Measurements from ENCODE around the gene NUMB.

The NUMB gene

DNA sequence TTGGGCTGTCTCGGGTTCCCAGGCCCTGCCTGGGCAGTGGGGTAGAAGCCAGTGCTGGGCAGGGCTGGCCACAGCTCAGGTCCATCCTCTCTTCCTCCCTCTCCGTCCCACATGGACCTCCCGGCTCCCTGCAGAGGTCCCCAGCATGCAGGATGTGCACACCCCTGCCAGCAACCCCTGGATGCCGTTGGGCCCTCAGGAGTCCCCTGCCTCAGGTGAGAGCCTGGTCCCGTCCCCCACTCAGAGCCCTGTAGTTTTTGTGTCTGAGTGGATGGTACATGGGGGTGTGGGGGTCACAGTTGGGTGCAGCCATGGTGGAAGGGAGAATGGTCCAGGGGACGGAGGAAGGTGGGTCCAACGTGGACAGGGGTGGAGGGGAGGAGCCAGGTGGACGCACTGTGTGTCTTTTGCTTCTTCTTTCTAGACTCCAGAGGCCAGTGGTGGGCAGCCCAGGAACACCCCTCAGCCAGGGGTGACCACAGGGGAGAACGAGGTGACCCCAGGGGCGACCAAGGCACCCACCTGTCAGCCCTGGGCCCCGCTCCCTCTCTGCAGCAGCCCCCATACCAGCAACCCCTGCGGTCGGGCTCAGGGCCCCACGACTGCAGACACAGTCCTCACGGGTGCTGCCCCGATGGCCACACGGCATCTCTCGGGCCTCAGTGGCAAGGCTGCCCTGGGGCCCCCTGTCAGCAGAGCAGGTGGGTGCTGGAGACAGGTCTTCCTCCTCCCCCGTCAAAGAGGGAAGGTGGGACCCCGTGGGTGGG is 199.3 kb downstream of the NUMB start:
- H3K4me3 ChIP-seq (ENCODE audit: low read depth, low read length), result no peak overlapping the region
- TF ChIP-seq, protein P1, sequence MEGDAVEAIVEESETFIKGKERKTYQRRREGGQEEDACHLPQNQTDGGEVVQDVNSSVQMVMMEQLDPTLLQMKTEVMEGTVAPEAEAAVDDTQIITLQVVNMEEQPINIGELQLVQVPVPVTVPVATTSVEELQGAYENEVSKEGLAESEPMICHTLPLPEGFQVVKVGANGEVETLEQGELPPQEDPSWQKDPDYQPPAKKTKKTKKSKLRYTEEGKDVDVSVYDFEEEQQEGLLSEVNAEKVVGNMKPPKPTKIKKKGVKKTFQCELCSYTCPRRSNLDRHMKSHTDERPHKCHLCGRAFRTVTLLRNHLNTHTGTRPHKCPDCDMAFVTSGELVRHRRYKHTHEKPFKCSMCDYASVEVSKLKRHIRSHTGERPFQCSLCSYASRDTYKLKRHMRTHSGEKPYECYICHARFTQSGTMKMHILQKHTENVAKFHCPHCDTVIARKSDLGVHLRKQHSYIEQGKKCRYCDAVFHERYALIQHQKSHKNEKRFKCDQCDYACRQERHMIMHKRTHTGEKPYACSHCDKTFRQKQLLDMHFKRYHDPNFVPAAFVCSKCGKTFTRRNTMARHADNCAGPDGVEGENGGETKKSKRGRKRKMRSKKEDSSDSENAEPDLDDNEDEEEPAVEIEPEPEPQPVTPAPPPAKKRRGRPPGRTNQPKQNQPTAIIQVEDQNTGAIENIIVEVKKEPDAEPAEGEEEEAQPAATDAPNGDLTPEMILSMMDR (IDR thresholded peaks at IDR 0.05; ENCODE audit: low read depth, low read length, missing control alignments), result no peak
- in situ Hi-C loops (cut with HindIII; ENCODE audit: low sequenced_read_pairs), result no loop called here
- no peak for DNase-seq (ENCODE audit: low read depth)

DNA sequence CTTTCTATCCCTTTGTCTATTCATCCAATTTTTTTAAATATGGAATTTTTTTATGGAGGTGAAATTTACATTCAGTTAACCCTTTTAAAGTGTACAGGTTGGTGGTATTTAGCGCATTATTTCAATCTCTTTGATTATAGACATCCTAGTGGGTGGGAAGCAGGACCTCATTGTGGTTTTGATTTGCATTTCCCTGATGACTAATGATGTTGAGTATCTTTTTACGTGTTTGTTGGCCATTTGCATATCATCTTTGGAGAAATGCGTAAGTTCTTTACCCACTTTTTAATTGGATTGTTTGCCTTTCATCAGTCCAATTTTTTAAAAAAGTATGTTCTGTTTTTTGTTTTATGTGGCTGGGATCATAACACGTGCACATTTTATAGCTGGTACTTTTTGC is 200.3 kb downstream of the NUMB start:
- DNase-seq (ENCODE audit: low read depth), result no peak
- TF ChIP-seq, protein P1 (IDR thresholded peaks at IDR 0.05; ENCODE audit: low read depth, low read length, missing control alignments), result no peak
- H3K4me3 ChIP-seq (ENCODE audit: low read depth, low read length), result no peak overlapping the region
- in situ Hi-C loops (cut with HindIII; ENCODE audit: low sequenced_read_pairs), result no loop called here

DNA sequence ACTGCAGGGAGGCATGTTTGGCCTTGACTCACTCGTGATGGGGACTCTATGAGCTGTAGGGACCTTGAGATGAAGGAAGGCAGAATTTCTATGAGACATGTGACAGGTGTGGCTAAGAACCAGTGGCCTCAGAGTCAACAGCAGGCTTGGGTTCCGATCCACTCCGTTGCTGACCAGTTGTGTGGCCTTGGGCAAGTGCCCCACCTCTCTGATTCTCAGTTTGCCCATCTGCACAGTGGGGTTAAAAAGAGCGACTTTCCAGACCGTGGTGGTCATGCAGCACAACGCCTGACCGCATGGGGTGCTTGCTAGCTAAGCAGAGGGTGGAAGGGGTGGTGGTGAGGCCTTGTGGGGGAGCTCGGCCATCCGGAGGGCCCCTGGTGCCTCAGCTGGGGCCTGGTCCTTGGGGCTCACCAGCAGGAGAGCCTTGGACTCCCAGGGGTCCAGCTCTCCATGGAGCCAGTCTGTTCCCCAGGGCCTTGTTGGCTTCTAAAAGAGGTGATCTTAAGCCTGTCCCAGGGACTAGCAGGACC is 202.6 kb downstream of the NUMB start:
- in situ Hi-C loops (cut with HindIII; ENCODE audit: low sequenced_read_pairs), result no loop called here
- H3K4me3 ChIP-seq (ENCODE audit: low read depth, low read length), result no peak overlapping the region
- TF ChIP-seq, protein P1 (IDR thresholded peaks at IDR 0.05; ENCODE audit: low read depth, low read length, missing control alignments), result no peak
- no peak for DNase-seq (ENCODE audit: low read depth)

DNA sequence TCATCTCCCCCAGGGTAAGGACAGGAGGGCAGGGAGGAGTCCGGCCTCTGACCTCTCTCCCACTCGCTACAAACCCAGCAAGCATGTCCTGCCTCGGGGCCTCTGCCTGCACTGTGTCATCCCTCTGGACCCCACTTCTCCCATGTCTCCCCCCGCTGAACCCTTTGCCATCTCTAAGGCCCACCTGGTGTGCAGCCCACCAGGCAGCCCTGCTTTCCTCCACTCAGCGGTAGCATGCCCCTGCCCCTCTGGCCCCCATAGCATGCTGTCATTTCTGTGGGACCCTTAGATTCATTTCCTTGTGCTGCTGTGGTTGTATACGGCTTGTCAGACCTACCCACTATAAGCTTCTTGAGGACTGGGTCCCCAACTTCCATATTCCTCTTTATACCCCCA is 203.3 kb downstream of the NUMB start:
- no peak for DNase-seq (ENCODE audit: low read depth)
- in situ Hi-C loops (cut with HindIII; ENCODE audit: low sequenced_read_pairs), result no loop called here
- TF ChIP-seq, protein P1 (IDR thresholded peaks at IDR 0.05; ENCODE audit: low read depth, low read length, missing control alignments), result no peak

DNA sequence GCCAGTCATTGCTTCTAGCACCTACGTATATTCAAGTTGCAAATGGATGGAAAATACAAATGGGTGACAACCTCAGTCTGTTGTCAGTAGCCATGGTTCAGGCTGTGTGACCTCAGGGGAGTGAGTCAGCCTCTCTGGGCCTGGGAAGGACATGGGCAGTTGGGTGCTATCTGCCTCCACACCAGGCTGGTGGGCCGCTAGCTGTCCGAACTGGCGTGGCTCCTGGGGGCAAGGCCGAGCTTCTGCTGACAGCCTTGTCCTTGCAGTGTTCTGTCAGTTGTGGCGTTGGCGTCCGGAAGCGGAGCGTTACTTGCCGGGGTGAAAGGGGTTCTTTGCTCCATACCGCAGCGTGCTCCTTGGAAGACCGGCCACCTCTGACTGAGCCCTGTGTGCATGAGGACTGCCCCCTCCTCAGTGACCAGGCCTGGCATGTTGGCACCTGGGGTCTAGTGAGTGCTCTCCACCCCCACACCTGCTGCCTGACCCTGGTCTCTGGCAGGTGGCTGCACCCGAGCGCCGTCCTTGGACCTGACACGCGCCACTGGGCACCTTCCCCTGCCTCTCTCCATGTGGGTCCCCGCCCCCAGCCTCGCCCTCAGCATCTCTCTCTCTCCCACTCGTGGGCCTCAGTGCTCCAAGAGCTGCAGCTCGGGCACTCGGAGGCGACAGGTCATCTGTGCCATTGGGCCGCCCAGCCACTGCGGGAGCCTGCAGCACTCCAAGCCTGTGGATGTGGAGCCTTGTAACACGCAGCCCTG is 203.9 kb downstream of the NUMB start:
- DNase-seq (ENCODE audit: low read depth), result no peak
- TF ChIP-seq, protein P1 (IDR thresholded peaks at IDR 0.05; ENCODE audit: low read depth, low read length, missing control alignments), result no peak
- H3K4me3 ChIP-seq (ENCODE audit: low read depth, low read length), result no peak overlapping the region
- in situ Hi-C loops (cut with HindIII; ENCODE audit: low sequenced_read_pairs), result no loop called here

More for the DNA sequence above, 203.3 kb downstream of the NUMB start:
- no peak overlapping the region for H3K4me3 ChIP-seq (ENCODE audit: low read depth, low read length)

DNA sequence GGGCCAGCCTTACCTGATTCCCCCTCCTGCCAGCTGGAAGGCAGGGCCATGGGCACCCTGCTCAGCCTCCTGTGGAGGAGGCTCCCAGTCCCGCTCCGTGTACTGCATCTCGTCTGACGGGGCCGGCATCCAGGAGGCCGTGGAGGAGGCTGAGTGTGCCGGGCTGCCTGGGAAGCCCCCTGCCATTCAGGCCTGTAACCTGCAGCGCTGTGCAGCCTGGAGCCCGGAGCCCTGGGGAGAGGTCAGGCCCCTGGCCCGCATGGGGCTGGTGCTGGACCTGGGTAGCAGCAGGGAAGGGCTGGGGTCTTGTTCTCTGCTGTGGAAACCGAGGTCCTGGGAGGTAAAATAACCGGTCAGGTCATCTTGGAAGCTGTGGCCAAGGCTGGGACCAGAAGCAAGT is 204.6 kb downstream of the NUMB start:
- in situ Hi-C loops (cut with HindIII; ENCODE audit: low sequenced_read_pairs), result no loop called here
- TF ChIP-seq, protein P1 (IDR thresholded peaks at IDR 0.05; ENCODE audit: low read depth, low read length, missing control alignments), result no peak
- H3K4me3 ChIP-seq (ENCODE audit: low read depth, low read length), result no peak overlapping the region
- no peak for DNase-seq (ENCODE audit: low read depth)

Data from astrocyte of the cerebellum (primary cell).